OCI-LY3 (cell line): ENCODE data around the gene DLX1.

Experiments used
- H2AFZ ChIP-seq: fragments of 200-600, 300-600 bp; shearing (Covaris generic); 2 replicates; pipeline ENCODE4 v1.6.0; 2014; ENCODE audit warnings: antibody characterized with exemption, low read depth, low read length
- H3K27ac ChIP-seq: fragments of 200-600, 300-600 bp; sonication (generic); 2 replicates; pipeline ENCODE4 v1.5.1; 2014; ENCODE audit warnings: mild to moderate bottlenecking, low read length, moderate library complexity, mixed read lengths
- H3K27me3 ChIP-seq: fragments of 200-600, 300-600 bp; sonication (generic); 2 replicates; pipeline ENCODE4 v1.6.1; 2014; ENCODE audit warnings: low read depth, low read length, mixed read lengths
- H3K36me3 ChIP-seq: fragments of 200-600, 300-600 bp; sonication (generic); replicated peaks from 2 replicates; pipeline ENCODE3; 2014; ENCODE audit warnings: low read depth, low read length, mixed read lengths
- H3K4me1 ChIP-seq: fragments of 300-600, 200-600 bp; sonication (generic); 2 replicates; pipeline ENCODE4 v1.6.1; 2014; ENCODE audit warnings: low read length, mixed read lengths
- H3K4me2 ChIP-seq: fragments of 200-600, 300-600 bp; sonication (generic); 2 replicates; pipeline ENCODE4 v1.6.1; 2014; ENCODE audit warnings: low read length, mixed read lengths
- H3K4me3 ChIP-seq: fragments of 300-600, 200-600 bp; sonication (generic); 2 replicates; pipeline ENCODE4 v1.5.1; 2014; ENCODE audit warnings: antibody characterized with exemption, mild to moderate bottlenecking, low read length, moderate library complexity
- H3K79me2 ChIP-seq: fragments of 300-600, 200-600 bp; shearing (Covaris generic); 2 replicates; pipeline ENCODE4 v1.6.1; 2014; ENCODE audit warnings: mild to moderate bottlenecking, low read length, mixed read lengths
- H3K9ac ChIP-seq: fragments of 300-600, 200-600 bp; shearing (Covaris generic); 2 replicates; pipeline ENCODE4 v1.6.0; 2014; ENCODE audit warnings: mild to moderate bottlenecking, low read length, moderate library complexity
- H3K9me3 ChIP-seq: fragments of 200-600, 300-600 bp; shearing (Covaris generic); 2 replicates; pipeline ENCODE4 v1.6.1; 2014; ENCODE audit warnings: low read length, mixed read lengths; ENCODE audit not compliant: insufficient read depth
- H4K20me1 ChIP-seq: fragments of 200-600, 300-600 bp; sonication (generic); 2 replicates; pipeline ENCODE4 v1.6.1; 2016; ENCODE audit warnings: low read length, mixed read lengths; ENCODE audit not compliant: insufficient read depth
- EZH2phosphoT487 ChIP-seq: fragments of 200-600 bp; shearing (Covaris generic); IDR thresholded peaks from 2 replicates; pipeline ENCODE4 v1.6.1; 2018; ENCODE audit warnings: antibody characterized with exemption, mixed run types, low read depth
- TF ChIP-seq, protein P1 (sequence below): fragments of 200-600, 300-600 bp; sonication (generic); IDR thresholded peaks from 2 replicates; pipeline ENCODE4 v1.5.1; 2014; ENCODE audit warnings: antibody characterized with exemption, low read length, low read depth

Gene DLX1

DNA sequence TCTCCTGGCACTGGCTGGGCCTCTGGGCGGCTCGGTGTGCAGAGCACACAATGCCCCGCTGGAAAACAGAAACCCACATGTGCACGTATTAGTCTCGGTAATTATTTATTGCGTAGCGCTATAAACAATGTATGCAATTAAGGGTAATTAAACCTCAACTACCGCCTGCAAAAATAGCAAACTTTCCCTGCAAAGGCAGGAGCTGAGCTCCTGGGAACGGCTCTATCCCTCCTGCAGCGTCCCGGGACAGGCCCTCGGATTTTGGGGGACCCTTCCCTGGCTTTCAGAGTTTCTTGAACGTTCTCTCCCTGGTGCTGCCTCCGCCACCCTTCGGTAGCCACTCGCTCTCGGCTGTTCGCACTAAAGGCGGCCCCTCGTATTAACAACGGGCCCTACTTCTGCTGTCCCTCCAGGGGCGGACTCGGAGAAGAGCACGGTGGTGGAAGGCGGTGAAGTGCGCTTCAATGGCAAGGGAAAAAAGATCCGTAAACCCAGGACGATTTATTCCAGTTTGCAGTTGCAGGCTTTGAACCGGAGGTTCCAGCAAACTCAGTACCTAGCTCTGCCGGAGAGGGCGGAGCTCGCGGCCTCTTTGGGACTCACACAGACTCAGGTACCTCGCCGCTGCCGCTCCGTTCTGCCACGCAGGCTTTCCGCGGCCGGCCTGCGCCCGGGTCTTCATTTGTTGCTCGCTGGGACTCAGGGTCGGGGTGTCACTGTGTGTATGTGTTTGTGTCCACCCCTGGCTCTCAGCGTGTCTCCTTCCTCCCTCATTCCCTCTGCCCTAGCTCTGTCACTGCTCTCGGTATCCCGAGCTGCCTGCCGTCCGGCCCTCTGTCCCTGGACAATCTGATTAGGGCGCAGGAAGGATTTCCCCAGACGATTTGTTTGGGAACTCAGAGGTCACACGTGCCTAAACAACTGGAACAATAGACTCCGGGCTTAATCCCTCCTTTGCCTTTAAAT lies 1.2 kb downstream of the DLX1 start:
- no peaks in the 10 kb centered on the region for H3K9me3 ChIP-seq
- H3K4me1 ChIP-seq: no peaks in the 10 kb centered on the region; the same call in 1 of the 2 replicates
- H3K79me2 ChIP-seq: no peaks in the 10 kb centered on the region
- no peak overlapping the region for H3K27ac ChIP-seq
- H3K36me3 ChIP-seq: no peaks in the 10 kb centered on the region
- no peak overlapping the region for H2AFZ ChIP-seq
- H3K27me3 ChIP-seq: no peaks in the 10 kb centered on the region
- no peaks in the 10 kb centered on the region for H4K20me1 ChIP-seq
- no peak overlapping the region for H3K9ac ChIP-seq
- H3K4me3 ChIP-seq: no peak overlapping the region
- TF ChIP-seq, protein P1, sequence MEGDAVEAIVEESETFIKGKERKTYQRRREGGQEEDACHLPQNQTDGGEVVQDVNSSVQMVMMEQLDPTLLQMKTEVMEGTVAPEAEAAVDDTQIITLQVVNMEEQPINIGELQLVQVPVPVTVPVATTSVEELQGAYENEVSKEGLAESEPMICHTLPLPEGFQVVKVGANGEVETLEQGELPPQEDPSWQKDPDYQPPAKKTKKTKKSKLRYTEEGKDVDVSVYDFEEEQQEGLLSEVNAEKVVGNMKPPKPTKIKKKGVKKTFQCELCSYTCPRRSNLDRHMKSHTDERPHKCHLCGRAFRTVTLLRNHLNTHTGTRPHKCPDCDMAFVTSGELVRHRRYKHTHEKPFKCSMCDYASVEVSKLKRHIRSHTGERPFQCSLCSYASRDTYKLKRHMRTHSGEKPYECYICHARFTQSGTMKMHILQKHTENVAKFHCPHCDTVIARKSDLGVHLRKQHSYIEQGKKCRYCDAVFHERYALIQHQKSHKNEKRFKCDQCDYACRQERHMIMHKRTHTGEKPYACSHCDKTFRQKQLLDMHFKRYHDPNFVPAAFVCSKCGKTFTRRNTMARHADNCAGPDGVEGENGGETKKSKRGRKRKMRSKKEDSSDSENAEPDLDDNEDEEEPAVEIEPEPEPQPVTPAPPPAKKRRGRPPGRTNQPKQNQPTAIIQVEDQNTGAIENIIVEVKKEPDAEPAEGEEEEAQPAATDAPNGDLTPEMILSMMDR: no peak
- TF ChIP-seq EZH2phosphoT487: no peak
- H3K4me2 ChIP-seq: no peak overlapping the region

DNA sequence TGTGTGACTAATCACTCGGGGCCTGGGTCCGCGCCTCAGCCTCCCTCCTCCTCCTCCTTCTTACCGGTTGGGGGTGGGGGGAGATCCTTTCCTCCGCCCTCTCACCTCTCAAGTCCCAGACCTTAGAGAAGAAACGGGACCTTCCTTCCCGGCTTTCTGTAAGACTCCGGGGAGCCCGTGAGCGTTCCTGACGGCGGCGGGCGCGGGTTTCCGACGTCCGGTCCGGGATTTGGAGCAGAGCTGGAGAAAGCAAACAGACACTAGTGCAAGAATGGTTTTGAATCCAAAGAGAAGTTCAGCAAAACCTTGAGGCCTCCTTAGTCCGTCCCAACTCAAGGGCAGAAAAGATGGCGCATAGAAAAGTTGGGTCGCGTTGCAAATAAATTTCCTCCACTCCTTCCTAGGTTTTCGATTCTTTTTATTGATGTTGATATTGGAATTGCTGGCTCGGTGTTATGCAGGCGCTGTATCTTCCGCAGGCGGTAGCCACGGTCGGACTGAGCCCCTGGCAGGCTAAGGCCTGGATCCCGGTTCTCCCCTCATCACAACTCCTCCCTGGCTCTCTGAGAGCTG lies 2.0 kb downstream of the DLX1 start:
- no peak overlapping the region for H3K4me3 ChIP-seq

DNA sequence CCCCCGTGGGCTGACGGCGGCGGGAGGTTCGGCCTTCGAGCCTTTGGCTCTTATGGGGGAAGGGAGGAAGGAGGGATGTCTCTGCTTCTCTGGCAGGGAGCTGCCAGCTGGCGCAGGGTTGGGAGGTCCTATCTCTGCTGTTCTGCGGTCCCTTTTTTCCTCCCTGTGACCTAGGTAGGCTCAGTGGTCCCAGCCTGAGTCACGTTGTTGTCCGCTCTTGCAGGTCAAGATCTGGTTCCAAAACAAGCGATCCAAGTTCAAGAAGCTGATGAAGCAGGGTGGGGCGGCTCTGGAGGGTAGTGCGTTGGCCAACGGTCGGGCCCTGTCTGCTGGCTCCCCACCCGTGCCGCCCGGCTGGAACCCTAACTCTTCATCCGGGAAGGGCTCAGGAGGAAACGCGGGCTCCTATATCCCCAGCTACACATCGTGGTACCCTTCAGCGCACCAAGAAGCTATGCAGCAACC lies 2.5 kb downstream of the DLX1 start:
- Histone ChIP-seq H3K9ac (no peak overlapping the region), H3K27ac (no peak overlapping the region), H3K36me3 (no peaks in the 10 kb centered on the region), H2AFZ (no peak overlapping the region), H3K27me3 (peaks cover 9% of the 10 kb centered on the region; the same call in 1 of the 2 replicates), H3K4me1 (no peaks in the 10 kb centered on the region; the same call in 1 of the 2 replicates), H4K20me1 (no peaks in the 10 kb centered on the region), H3K4me3 (no peak overlapping the region), H3K4me2 (no peak overlapping the region), H3K79me2 (no peaks in the 10 kb centered on the region), H3K9me3 (no peaks in the 10 kb centered on the region)
- TF ChIP-seq, protein P1: no peak
- TF ChIP-seq EZH2phosphoT487: no peak

More for the DNA sequence above, 2.0 kb downstream of the DLX1 start:
- no peaks in the 10 kb centered on the region for H3K36me3 ChIP-seq
- no peak overlapping the region for H2AFZ ChIP-seq
- no peaks in the 10 kb centered on the region for H3K79me2 ChIP-seq
- H3K4me2 ChIP-seq: no peak overlapping the region
- no peak overlapping the region for H3K9ac ChIP-seq
- TF ChIP-seq, protein P1: no peak
- no peak for TF ChIP-seq EZH2phosphoT487
- no peaks in the 10 kb centered on the region for H4K20me1 ChIP-seq
- H3K9me3 ChIP-seq: no peaks in the 10 kb centered on the region
- H3K27ac ChIP-seq: no peak overlapping the region
- H3K27me3 ChIP-seq: peaks cover 4% of the 10 kb centered on the region; the same call in 1 of the 2 replicates
- H3K4me1 ChIP-seq: no peaks in the 10 kb centered on the region; the same call in 1 of the 2 replicates
